Amniotic stem cell (primary cell): ENCODE measurements around the gene ZNF443.
A peak's percentile ranks its signal among the peaks of the same experiment; 100 is the strongest.
"Not testable (repeated sequence)": the region's sequence is repeated elsewhere in the genome, so short reads cannot be mapped to it uniquely, and the experiment has no call there.

ENCODE experiments used
- DNase-seq: peaks from one replicate; lab custom pipeline; 2025; lab: John Stamatoyannopoulos, UW

Gene ZNF443

GRCh38 chr19:12440541-12441316 lies at the start of gene ZNF443:
TSS of gene ZNF443 (minus strand) at chr19:12441021. CDS start at chr19:12440914, 107 bp downstream.
- peak; percentile 90 for DNase-seq

- DNase-seq, result not testable (repeated sequence)
These were observed 45.5 kb upstream of the ZNF443 start for GRCh38 chr19:12486265-12486783.

GRCh38 chr19:12485571-12485970 lies 44.8 kb upstream of the ZNF443 start:
- DNase-seq, result no peak

GRCh38 chr19:12485052-12485416 lies 44.2 kb upstream of the ZNF443 start:
- DNase-seq, result no peak

- peak; percentile 75 for DNase-seq
These were observed 43.7 kb upstream of the ZNF443 start, which contains the start of gene ZNF709 for GRCh38 chr19:12484371-12485051. TSS of gene ZNF709 (minus strand) at chr19:12484816. CDS start at chr19:12484657, 159 bp downstream.

- DNase-seq, result no peak
These were observed 43.2 kb upstream of the ZNF443 start for GRCh38 chr19:12484011-12484370.

- no peak for DNase-seq
These were observed 41.7 kb upstream of the ZNF443 start for GRCh38 chr19:12482509-12482886.

- no peak for DNase-seq
These were observed 41.1 kb upstream of the ZNF443 start for GRCh38 chr19:12481781-12482508.

GRCh38 chr19:12478234-12478941 lies 37.6 kb upstream of the ZNF443 start:
- DNase-seq, result no peak

GRCh38 chr19:12467651-12468050 lies 26.8 kb upstream of the ZNF443 start:
- not testable (repeated sequence) for DNase-seq

- no peak for DNase-seq
These were observed 24.4 kb upstream of the ZNF443 start for GRCh38 chr19:12465211-12465610.

- no peak for DNase-seq
These were observed 23.9 kb upstream of the ZNF443 start for GRCh38 chr19:12464769-12465168.

- DNase-seq, result not testable (repeated sequence)
These were observed 23.3 kb upstream of the ZNF443 start for GRCh38 chr19:12464139-12464538.

GRCh38 chr19:12453495-12453894 lies 12.7 kb upstream of the ZNF443 start:
- no peak for DNase-seq

GRCh38 chr19:12450844-12451243 lies 10.0 kb upstream of the ZNF443 start:
- no peak for DNase-seq

GRCh38 chr19:12448808-12449207 lies 8.0 kb upstream of the ZNF443 start:
- no peak for DNase-seq

GRCh38 chr19:12439686-12440540 lies 908 bp downstream of the ZNF443 start:
- DNase-seq, result not testable (repeated sequence)

- DNase-seq, result not testable (repeated sequence)
These were observed 10.0 kb downstream of the ZNF443 start for GRCh38 chr19:12430726-12431299.

GRCh38 chr19:12425888-12426274 lies 14.9 kb downstream of the ZNF443 start:
- DNase-seq, result no peak

- DNase-seq, result no peak
These were observed 15.5 kb downstream of the ZNF443 start for GRCh38 chr19:12425236-12425887.
